ENCODE measurements around the gene RAVER2. TPM values are rescaled to one million over a fixed set of nuclear protein-coding genes. Genes with fewer than 3 reads are reported as not detected.

The RAVER2 gene
- polyA plus RNA-seq, 1 donor (not counting 4 experiments of a cell fraction or from before 2014, with no cell fraction given): 9.1 TPM

GRCh38 chr1:64826991-64827390 is 82.1 kb downstream of the RAVER2 start:
- dilution Hi-C loops (cut with MboI; ENCODE audit: extremely low pct_ligation_motif_present, low sequenced_read_pairs): no loop called here

DNA sequence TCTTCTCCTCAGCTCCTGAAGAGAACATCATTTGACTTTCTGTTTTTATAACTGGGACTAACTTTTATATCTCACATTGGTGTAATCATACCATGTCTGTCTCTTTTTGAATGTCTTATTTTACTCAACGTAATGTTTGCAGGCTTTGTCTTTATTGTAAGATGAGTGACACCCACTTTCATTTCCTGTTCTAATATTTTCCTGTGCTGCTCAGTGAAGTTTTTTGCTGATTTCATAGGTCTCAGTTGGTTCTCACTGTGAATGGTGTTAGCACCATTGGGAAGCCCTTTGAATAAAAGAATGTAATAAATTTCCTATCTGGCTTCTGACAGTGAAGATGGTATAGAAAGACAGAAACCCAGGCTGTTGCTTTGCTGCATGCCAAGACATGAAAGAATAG is 84.0 kb downstream of the RAVER2 start:
- H2AFZ ChIP-seq (ENCODE audit: control insufficient read depth, low read length): no peak overlapping the region
- H3K9ac ChIP-seq (ENCODE audit: control insufficient read depth, extremely low read depth, insufficient read depth, low read length): no peak overlapping the region
- H3K9me3 ChIP-seq (ENCODE audit: control insufficient read depth, low read depth, low read length): no peaks in the 10 kb centered on the region
- TF ChIP-seq EZH2 (IDR thresholded peaks at IDR 0.05; ENCODE audit: low read length): no peak
- TF ChIP-seq, protein P1, sequence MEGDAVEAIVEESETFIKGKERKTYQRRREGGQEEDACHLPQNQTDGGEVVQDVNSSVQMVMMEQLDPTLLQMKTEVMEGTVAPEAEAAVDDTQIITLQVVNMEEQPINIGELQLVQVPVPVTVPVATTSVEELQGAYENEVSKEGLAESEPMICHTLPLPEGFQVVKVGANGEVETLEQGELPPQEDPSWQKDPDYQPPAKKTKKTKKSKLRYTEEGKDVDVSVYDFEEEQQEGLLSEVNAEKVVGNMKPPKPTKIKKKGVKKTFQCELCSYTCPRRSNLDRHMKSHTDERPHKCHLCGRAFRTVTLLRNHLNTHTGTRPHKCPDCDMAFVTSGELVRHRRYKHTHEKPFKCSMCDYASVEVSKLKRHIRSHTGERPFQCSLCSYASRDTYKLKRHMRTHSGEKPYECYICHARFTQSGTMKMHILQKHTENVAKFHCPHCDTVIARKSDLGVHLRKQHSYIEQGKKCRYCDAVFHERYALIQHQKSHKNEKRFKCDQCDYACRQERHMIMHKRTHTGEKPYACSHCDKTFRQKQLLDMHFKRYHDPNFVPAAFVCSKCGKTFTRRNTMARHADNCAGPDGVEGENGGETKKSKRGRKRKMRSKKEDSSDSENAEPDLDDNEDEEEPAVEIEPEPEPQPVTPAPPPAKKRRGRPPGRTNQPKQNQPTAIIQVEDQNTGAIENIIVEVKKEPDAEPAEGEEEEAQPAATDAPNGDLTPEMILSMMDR (optimal IDR thresholded peaks at IDR 0.05 in 1 of 3, IDR thresholded peaks at IDR 0.05 in 1 of 3, conservative IDR thresholded peaks at IDR 0.05 in 1 of 3; ENCODE audit: extremely low read depth in 1 of 3, insufficient read depth in 2 of 3, low read length in 3 of 3): no peak
- no peaks in the 10 kb centered on the region for H3K4me1 ChIP-seq (ENCODE audit: control insufficient read depth, extremely low read depth, insufficient read depth, low read length)
- H3K27me3 ChIP-seq (ENCODE audit: control insufficient read depth, extremely low read depth, insufficient read depth, low read length): no peaks in the 10 kb centered on the region
- H3K27ac ChIP-seq (ENCODE audit: control insufficient read depth, insufficient read depth, low read length): no peak overlapping the region
- no peak for FAIRE-seq
- no peak overlapping the region for H3K4me2 ChIP-seq (ENCODE audit: control insufficient read depth, extremely low read depth, insufficient read depth, low read depth, low read length)
- H3K9me1 ChIP-seq (ENCODE audit: control insufficient read depth, extremely low read depth, insufficient read depth, low read length): no peaks in the 10 kb centered on the region
- no peak overlapping the region for H3K4me3 ChIP-seq (ENCODE audit: control insufficient read depth in 2 of 3, extremely low read depth in 1 of 3, insufficient read depth in 2 of 3, low read depth in 1 of 3, low read length in 3 of 3)
- H4K20me1 ChIP-seq (ENCODE audit: control insufficient read depth, extremely low read depth, insufficient read depth, low read length): no peaks in the 10 kb centered on the region
- dilution Hi-C loops (cut with MboI; ENCODE audit: extremely low pct_ligation_motif_present, low sequenced_read_pairs): no loop called here
- H3K79me2 ChIP-seq (ENCODE audit: control insufficient read depth, insufficient read depth, low read length): no peaks in the 10 kb centered on the region
- peaks cover 6 to 10% of the 10 kb centered on the region in 2 experiments for H3K36me3 ChIP-seq (ENCODE audit: control insufficient read depth in 2 of 2, extremely low read depth in 1 of 2, insufficient read depth in 2 of 2, low read length in 2 of 2)
- no peak for DNase-seq (ENCODE audit: low read depth, low spot score)

More at GRCh38 chr1:64826991-64827390, 82.1 kb downstream of the RAVER2 start:
- Histone ChIP-seq H3K9me3 (ENCODE audit: control insufficient read depth, low read depth, low read length) (no peaks in the 10 kb centered on the region), H3K4me1 (ENCODE audit: control insufficient read depth, extremely low read depth, insufficient read depth, low read length) (no peaks in the 10 kb centered on the region), H3K36me3 (ENCODE audit: control insufficient read depth in 2 of 2, extremely low read depth in 1 of 2, insufficient read depth in 2 of 2, low read length in 2 of 2) (peaks cover 0 to 1% of the 10 kb centered on the region in 2 experiments), H3K9me1 (ENCODE audit: control insufficient read depth, extremely low read depth, insufficient read depth, low read length) (no peaks in the 10 kb centered on the region), H4K20me1 (ENCODE audit: control insufficient read depth, extremely low read depth, insufficient read depth, low read length) (no peaks in the 10 kb centered on the region), H3K9ac (ENCODE audit: control insufficient read depth, extremely low read depth, insufficient read depth, low read length) (no peak overlapping the region), H2AFZ (ENCODE audit: control insufficient read depth, low read length) (no peak overlapping the region), H3K79me2 (ENCODE audit: control insufficient read depth, insufficient read depth, low read length) (no peaks in the 10 kb centered on the region), H3K27me3 (ENCODE audit: control insufficient read depth, extremely low read depth, insufficient read depth, low read length) (no peaks in the 10 kb centered on the region), H3K27ac (ENCODE audit: control insufficient read depth, insufficient read depth, low read length) (no peak overlapping the region), H3K4me3 (ENCODE audit: control insufficient read depth in 2 of 3, extremely low read depth in 1 of 3, insufficient read depth in 2 of 3, low read depth in 1 of 3, low read length in 3 of 3) (no peak overlapping the region), H3K4me2 (ENCODE audit: control insufficient read depth, extremely low read depth, insufficient read depth, low read depth, low read length) (no peak overlapping the region)
- TF ChIP-seq EZH2 (IDR thresholded peaks at IDR 0.05; ENCODE audit: low read length): no peak
- TF ChIP-seq, protein P1 (optimal IDR thresholded peaks at IDR 0.05 in 1 of 3, IDR thresholded peaks at IDR 0.05 in 1 of 3, conservative IDR thresholded peaks at IDR 0.05 in 1 of 3; ENCODE audit: extremely low read depth in 1 of 3, insufficient read depth in 2 of 3, low read length in 3 of 3): no peak
- FAIRE-seq: no peak
- no peak for DNase-seq (ENCODE audit: low read depth, low spot score)

All from keratinocyte (primary cell).